HepG2 (cell line): ENCODE data around the gene PLCB2. TPM values are rescaled to one million over a fixed set of nuclear protein-coding genes. Genes with fewer than 3 reads are reported as not detected.
A peak's percentile ranks its signal among the peaks of the same experiment; 100 is the strongest.

ENCODE experiments used
- ARNTL ChIP-seq: sonication (generic); formaldehyde crosslinking; IDR thresholded peaks from 2 replicates; pipeline ENCODE4 v1.4.0; 2020; ENCODE audit warnings: mild to moderate bottlenecking, missing genetic modification reagents
- BHLHE40 ChIP-seq: IDR thresholded peaks from 2 replicates; pipeline ENCODE4 v1.6.1; 2011; ENCODE audit warnings: low read length, improper control_type of control experiment
- DMAP1 ChIP-seq: IDR thresholded peaks from 2 replicates; pipeline ENCODE4 v1.6.1; 2016
- ELK4 ChIP-seq: sonication (generic); formaldehyde crosslinking; IDR thresholded peaks from 2 replicates; pipeline ENCODE4 v1.9.0; 2021; ENCODE audit warnings: missing genetic modification reagents, borderline replicate concordance
- FIP1L1 ChIP-seq: fragments of 200-400 bp; formaldehyde crosslinking; IDR thresholded peaks from 2 replicates; pipeline ENCODE4 v1.6.1; 2018; ENCODE audit warnings: low read depth, mild to moderate bottlenecking, low read length, moderate library complexity, borderline replicate concordance; ENCODE audit not compliant: insufficient read depth
- GATAD1 ChIP-seq: IDR thresholded peaks from 2 replicates; pipeline ENCODE4 v1.6.1; 2016; ENCODE audit warnings: missing genetic modification reagents, missing compliant biosample characterization
- GZF1 ChIP-seq: sonication (generic); formaldehyde crosslinking; IDR thresholded peaks from 2 replicates; pipeline ENCODE4 v1.5.1; 2020; ENCODE audit warnings: mild to moderate bottlenecking, missing genetic modification reagents
- KAT8 ChIP-seq: IDR thresholded peaks from 2 replicates; pipeline ENCODE4 v1.6.1; 2016; ENCODE audit warnings: missing genetic modification reagents, missing compliant biosample characterization
- KMT2A ChIP-seq: sonication (generic); formaldehyde crosslinking; IDR thresholded peaks from 2 replicates; pipeline ENCODE4 v1.4.0; 2020; ENCODE audit warnings: missing genetic modification reagents
- MAX ChIP-seq: IDR thresholded peaks from 2 replicates; pipeline ENCODE4 v1.6.1; 2012; ENCODE audit warnings: inconsistent platforms
- MED1 ChIP-seq: sonication (generic); formaldehyde crosslinking; IDR thresholded peaks from 2 replicates; pipeline ENCODE4 v1.4.0; 2020; ENCODE audit warnings: missing genetic modification reagents
- MEF2D ChIP-seq: sonication (generic); formaldehyde crosslinking; IDR thresholded peaks from 2 replicates; pipeline ENCODE4 v1.5.1; 2020; ENCODE audit warnings: mild to moderate bottlenecking, missing genetic modification reagents
- ONECUT2 ChIP-seq: sonication (generic); formaldehyde crosslinking; IDR thresholded peaks from 2 replicates; pipeline ENCODE4 v1.4.0; 2020; ENCODE audit warnings: missing genetic modification reagents
- RXRA ChIP-seq: sonication (generic); formaldehyde crosslinking; IDR thresholded peaks from 2 replicates; pipeline ENCODE4 v1.5.1; 2020; ENCODE audit warnings: missing genetic modification reagents
- SMAD9 ChIP-seq: sonication (generic); formaldehyde crosslinking; IDR thresholded peaks from 2 replicates; pipeline ENCODE4 v1.5.1; 2020; ENCODE audit warnings: mild to moderate bottlenecking, missing genetic modification reagents
- SMYD3 ChIP-seq: sonication (generic); formaldehyde crosslinking; IDR thresholded peaks from 2 replicates; pipeline ENCODE4 v1.8.1; 2023; ENCODE audit warnings: mild to moderate bottlenecking, missing genetic modification reagents
- STAT5B ChIP-seq: sonication (generic); formaldehyde crosslinking; IDR thresholded peaks from 2 replicates; pipeline ENCODE4 v1.4.0; 2020; ENCODE audit warnings: missing genetic modification reagents
- TAF1 ChIP-seq: sonication (generic); formaldehyde crosslinking; IDR thresholded peaks from 2 replicates; pipeline ENCODE4 v1.4.0; 2020; ENCODE audit warnings: missing genetic modification reagents
- ZNF10 ChIP-seq: sonication (generic); formaldehyde crosslinking; IDR thresholded peaks from 2 replicates; pipeline ENCODE4 v1.4.0; 2020; ENCODE audit warnings: mild to moderate bottlenecking, low read depth, missing genetic modification reagents, borderline replicate concordance
- ZNF136 ChIP-seq: sonication (generic); formaldehyde crosslinking; IDR thresholded peaks from 2 replicates; pipeline ENCODE4 v1.8.1; 2022; ENCODE audit warnings: low read depth, mild to moderate bottlenecking, moderate library complexity, missing genetic modification reagents
- ZNF230 ChIP-seq: sonication (generic); formaldehyde crosslinking; IDR thresholded peaks from 2 replicates; pipeline ENCODE4 v1.4.0; 2020; ENCODE audit warnings: mild to moderate bottlenecking, missing genetic modification reagents
- ZNF275 ChIP-seq: sonication (generic); formaldehyde crosslinking; IDR thresholded peaks from 2 replicates; pipeline ENCODE4 v1.8.0; 2022; ENCODE audit warnings: missing genetic modification reagents, mild to moderate bottlenecking, inconsistent platforms, borderline replicate concordance
- ZNF3 ChIP-seq: IDR thresholded peaks from 2 replicates; pipeline ENCODE4 v1.7.0; 2017; ENCODE audit warnings: inconsistent platforms
- ZNF431 ChIP-seq: sonication (generic); formaldehyde crosslinking; IDR thresholded peaks from 2 replicates; pipeline ENCODE4 v1.9.0; 2022; ENCODE audit warnings: missing genetic modification reagents, low read depth, mild to moderate bottlenecking, borderline replicate concordance
- ZNF512B ChIP-seq: sonication (generic); formaldehyde crosslinking; IDR thresholded peaks from 2 replicates; pipeline ENCODE4 v1.5.1; 2020; ENCODE audit warnings: missing genetic modification reagents, mild to moderate bottlenecking, borderline replicate concordance
- ZNF616 ChIP-seq: sonication (generic); formaldehyde crosslinking; IDR thresholded peaks from 2 replicates; pipeline ENCODE4 v1.5.0; 2020; ENCODE audit warnings: low read depth, mild to moderate bottlenecking, missing genetic modification reagents
- ZNF766 ChIP-seq: sonication (generic); formaldehyde crosslinking; IDR thresholded peaks from 2 replicates; pipeline ENCODE4 v1.5.0; 2020; ENCODE audit warnings: missing genetic modification reagents, borderline replicate concordance
- ZNF776 ChIP-seq: sonication (generic); formaldehyde crosslinking; IDR thresholded peaks from 2 replicates; pipeline ENCODE4 v1.4.0; 2020; ENCODE audit warnings: mild to moderate bottlenecking, missing genetic modification reagents
- polyA plus RNA-seq, 8 experiments: library from polyadenylated mRNA; depleted of rRNA in 3 of 8; stranded (reverse) in 7 of 8; unstranded in 1 of 8; fragments of >200 nt; fragmentation: Illumina TruSeq in 4 of 8; extraction: Trizol in 4 of 8; gene quantifications; 2 replicates each; pipeline versions ENCODE4 v1.2.1 to v1.2.3, GENCODE V29; 2011 to 2016; ENCODE audit warnings: low read depth in 4 of 8, missing spikeins in 1 of 8, mixed read lengths in 1 of 8; ENCODE audit not compliant: insufficient read depth in 1 of 8
- total RNA-seq, 5 experiments: library from RNA; depleted of rRNA; stranded (reverse); fragments of >200 nt; fragmentation: Illumina TruSeq; extraction: Trizol; gene quantifications; 2 replicates each; pipeline ENCODE4 v1.2.3, GENCODE V29; 2016; ENCODE audit warnings: low read depth in 1 of 5

Gene PLCB2
- total and polyA plus RNA-seq, 2 of the 13 experiments (the other 11 are each of a cell fraction or from before 2014, with no cell fraction given), result 0.11 TPM; not detected in 1

GRCh38 chr15:40340740-40341400 is 33.1 kb upstream of the PLCB2 start, which contains the start of gene CCDC9B (continued):
- no peak for TF ChIP-seq ZNF512B
- no peak for TF ChIP-seq TAF1 (CRISPR knock-in tag)
- TF ChIP-seq ZNF230 (CRISPR knock-in tag), result no peak
- TF ChIP-seq KMT2A (CRISPR knock-in tag), result no peak
- no peak for TF ChIP-seq ZNF136 (CRISPR knock-in tag)
- TF ChIP-seq STAT5B (CRISPR knock-in tag), result no peak
- peak; percentile 34; the same call in 1 of the 2 replicates for TF ChIP-seq MED1 (CRISPR knock-in tag)
- no peak for TF ChIP-seq MEF2D (CRISPR knock-in tag)
- no peak for TF ChIP-seq GZF1 (CRISPR knock-in tag)
- no peak for TF ChIP-seq ELK4 (CRISPR knock-in tag)
- peak; percentile 45 for TF ChIP-seq KAT8 (CRISPR knock-in tag)
- no peak for TF ChIP-seq FIP1L1
- TF ChIP-seq SMAD9 (CRISPR knock-in tag), result no peak
- no peak for TF ChIP-seq SMYD3
- TF ChIP-seq DMAP1 (CRISPR knock-in tag), result peak; percentile 58; the same call in 1 of the 2 replicates
- no peak for TF ChIP-seq ZNF766 (CRISPR knock-in tag)
- no peak for TF ChIP-seq ZNF275 (CRISPR knock-in tag)
- TF ChIP-seq ZNF431 (CRISPR knock-in tag), result no peak
- TF ChIP-seq ZNF776 (CRISPR knock-in tag), result no peak
- no peak for TF ChIP-seq ZNF10 (CRISPR knock-in tag)
- peak; percentile 61 for TF ChIP-seq BHLHE40
- TF ChIP-seq GATAD1 (CRISPR knock-in tag), result no peak
- no peak for TF ChIP-seq ONECUT2 (CRISPR knock-in tag)
- peak; percentile 69 for TF ChIP-seq MAX
- TF ChIP-seq RXRA (CRISPR knock-in tag), result peak; percentile 23; the same call in 1 of the 2 replicates
- no peak for TF ChIP-seq ARNTL
- no peak for TF ChIP-seq ZNF3 (CRISPR knock-in tag)
- no peak for TF ChIP-seq ZNF616 (CRISPR knock-in tag)
